Activated CD8-positive, alpha-beta memory T cell treated with anti-CD3 and anti-CD28 coated beads for 1 hour (primary cell): ENCODE measurements around the gene TCF12.

Source experiments
- DNase-seq, 2 donors: peaks; one replicate each; pipeline ENCODE4 v3.0.0-alpha.2; 2020; ENCODE audit warnings: low read depth in 1 of 2; ENCODE audit errors: extremely low read depth in 1 of 2

Gene TCF12

GRCh38 chr15:57327985-57328471 lies 409.6 kb downstream of the TCF12 start:
- no peak for DNase-seq

- DNase-seq, result no peak
Measured at GRCh38 chr15:57328479-57328878, 410.0 kb downstream of the TCF12 start.

GRCh38 chr15:57328897-57329296 lies 410.5 kb downstream of the TCF12 start:
- no peak for DNase-seq

GRCh38 chr15:57329582-57330367 lies 411.3 kb downstream of the TCF12 start:
- no peak for DNase-seq

GRCh38 chr15:57330619-57331340 lies 412.3 kb downstream of the TCF12 start:
- no peak for DNase-seq

- DNase-seq, result no peak
Measured at GRCh38 chr15:57332326-57332725, 413.9 kb downstream of the TCF12 start.

GRCh38 chr15:57333487-57333886 lies 415.0 kb downstream of the TCF12 start:
- DNase-seq, result no peak

- no peak for DNase-seq
Measured at GRCh38 chr15:57334257-57334656, 415.8 kb downstream of the TCF12 start.

- no peak for DNase-seq
Measured at GRCh38 chr15:57335293-57335715, 416.9 kb downstream of the TCF12 start.

- no peak for DNase-seq
Measured at GRCh38 chr15:57335719-57336118, 417.3 kb downstream of the TCF12 start.

- no peak for DNase-seq
Measured at GRCh38 chr15:57337868-57338411, 419.5 kb downstream of the TCF12 start.

GRCh38 chr15:57339321-57339720 lies 420.9 kb downstream of the TCF12 start:
- DNase-seq, result no peak
